GM12864 (cell line): ENCODE measurements around the gene SGSH.

Experiments used
- DNase-seq: peaks from one replicate; pipeline ENCODE4 v3.0.0-alpha.2; 2011; ENCODE audit warnings: low read depth
- H3K4me3 ChIP-seq: 2 replicates; pipeline ENCODE4 v1.5.1; 2011; ENCODE audit warnings: mild to moderate bottlenecking, low read depth, low read length, control low read depth
- CTCF ChIP-seq: IDR thresholded peaks from 2 replicates; pipeline ENCODE4 v1.5.1; 2011; ENCODE audit warnings: low read depth, mild to moderate bottlenecking, moderate library complexity, low read length, control low read depth, inconsistent platforms; ENCODE audit errors: missing control alignments

The SGSH gene

GRCh38 chr17:80182845-80183223, 37.3 kb downstream of the SGSH start:
- no peak overlapping the region for H3K4me3 ChIP-seq
- DNase-seq = no peak
- TF ChIP-seq CTCF = no peak

GRCh38 chr17:80182118-80182844, 37.9 kb downstream of the SGSH start:
- no peak for DNase-seq
- no peak for TF ChIP-seq CTCF
- no peak overlapping the region for H3K4me3 ChIP-seq

- TF ChIP-seq CTCF = no peak
- no peak for DNase-seq
- no peak overlapping the region for H3K4me3 ChIP-seq
Observed at GRCh38 chr17:80181431-80181830, 38.7 kb downstream of the SGSH start.

GRCh38 chr17:80180192-80180591, 39.9 kb downstream of the SGSH start:
- no peak overlapping the region for H3K4me3 ChIP-seq
- no peak for TF ChIP-seq CTCF
- DNase-seq = no peak

- DNase-seq = no peak
- TF ChIP-seq CTCF = no peak
- H3K4me3 ChIP-seq = no peak overlapping the region
Observed at GRCh38 chr17:80177986-80178595, 42.0 kb downstream of the SGSH start.

- H3K4me3 ChIP-seq = no peak overlapping the region
- DNase-seq = no peak
- TF ChIP-seq CTCF = no peak
Observed at GRCh38 chr17:80176757-80177156, 43.4 kb downstream of the SGSH start.

GRCh38 chr17:80173916-80174315, 46.2 kb downstream of the SGSH start:
- TF ChIP-seq CTCF = no peak
- DNase-seq = no peak

More at GRCh38 chr17:80173916-80174315, 46.2 kb downstream of the SGSH start:
- no peak overlapping the region for H3K4me3 ChIP-seq
